22Rv1 (cell line): ENCODE results near the gene OPN1MW.
"Not testable (repeated sequence)": the region's sequence is repeated elsewhere in the genome, so short reads cannot be mapped to it uniquely, and the experiment has no call there.

Source experiments
- ZFX ChIP-seq: fragments of 450-650 bp; IDR thresholded peaks from 2 replicates; pipeline ENCODE4 v1.6.1; 2017; ENCODE audit warnings: antibody characterized with exemption, borderline replicate concordance
- TF ChIP-seq, protein P1 (sequence below): fragments of 450-650 bp; IDR thresholded peaks from 2 replicates; pipeline ENCODE4 v1.5.1; 2017; ENCODE audit warnings: mild to moderate bottlenecking

DNA sequence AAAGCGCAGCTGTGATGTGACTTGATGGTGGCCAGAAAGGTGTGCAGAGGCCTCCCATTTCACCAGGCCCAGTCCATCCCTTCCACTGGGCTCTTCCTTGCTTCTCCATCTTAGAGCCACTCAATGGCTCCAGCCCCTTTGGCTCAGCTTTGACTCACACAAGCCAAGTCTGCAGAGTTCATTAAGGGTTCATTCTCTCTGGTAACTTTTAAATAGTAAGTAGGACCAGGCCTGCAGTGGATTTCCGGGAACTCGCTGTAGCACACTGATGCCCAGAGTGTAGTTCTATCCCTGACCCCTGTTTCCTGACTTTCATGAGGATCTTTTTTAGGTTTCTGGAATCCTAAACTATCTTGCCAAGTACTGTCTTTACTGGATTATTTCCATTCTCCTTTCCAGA is 49.0 kb downstream of the OPN1MW start:
- TF ChIP-seq, protein P1, sequence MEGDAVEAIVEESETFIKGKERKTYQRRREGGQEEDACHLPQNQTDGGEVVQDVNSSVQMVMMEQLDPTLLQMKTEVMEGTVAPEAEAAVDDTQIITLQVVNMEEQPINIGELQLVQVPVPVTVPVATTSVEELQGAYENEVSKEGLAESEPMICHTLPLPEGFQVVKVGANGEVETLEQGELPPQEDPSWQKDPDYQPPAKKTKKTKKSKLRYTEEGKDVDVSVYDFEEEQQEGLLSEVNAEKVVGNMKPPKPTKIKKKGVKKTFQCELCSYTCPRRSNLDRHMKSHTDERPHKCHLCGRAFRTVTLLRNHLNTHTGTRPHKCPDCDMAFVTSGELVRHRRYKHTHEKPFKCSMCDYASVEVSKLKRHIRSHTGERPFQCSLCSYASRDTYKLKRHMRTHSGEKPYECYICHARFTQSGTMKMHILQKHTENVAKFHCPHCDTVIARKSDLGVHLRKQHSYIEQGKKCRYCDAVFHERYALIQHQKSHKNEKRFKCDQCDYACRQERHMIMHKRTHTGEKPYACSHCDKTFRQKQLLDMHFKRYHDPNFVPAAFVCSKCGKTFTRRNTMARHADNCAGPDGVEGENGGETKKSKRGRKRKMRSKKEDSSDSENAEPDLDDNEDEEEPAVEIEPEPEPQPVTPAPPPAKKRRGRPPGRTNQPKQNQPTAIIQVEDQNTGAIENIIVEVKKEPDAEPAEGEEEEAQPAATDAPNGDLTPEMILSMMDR, result not testable (repeated sequence)
- TF ChIP-seq ZFX, result not testable (repeated sequence)
